ENCODE measurements around the gene ZNF3. TPM values are rescaled to one million over a fixed set of nuclear protein-coding genes. Genes with fewer than 3 reads are reported as not detected.
A peak's percentile ranks its signal among the peaks of the same experiment; 100 is the strongest.

ZNF3 gene
- total and polyA plus RNA-seq, 9 of the 15 experiments (the other 6 are each of a cell fraction or from before 2014, with no cell fraction given) = 30.0 to 64.9 (median 51.5) TPM

DNA sequence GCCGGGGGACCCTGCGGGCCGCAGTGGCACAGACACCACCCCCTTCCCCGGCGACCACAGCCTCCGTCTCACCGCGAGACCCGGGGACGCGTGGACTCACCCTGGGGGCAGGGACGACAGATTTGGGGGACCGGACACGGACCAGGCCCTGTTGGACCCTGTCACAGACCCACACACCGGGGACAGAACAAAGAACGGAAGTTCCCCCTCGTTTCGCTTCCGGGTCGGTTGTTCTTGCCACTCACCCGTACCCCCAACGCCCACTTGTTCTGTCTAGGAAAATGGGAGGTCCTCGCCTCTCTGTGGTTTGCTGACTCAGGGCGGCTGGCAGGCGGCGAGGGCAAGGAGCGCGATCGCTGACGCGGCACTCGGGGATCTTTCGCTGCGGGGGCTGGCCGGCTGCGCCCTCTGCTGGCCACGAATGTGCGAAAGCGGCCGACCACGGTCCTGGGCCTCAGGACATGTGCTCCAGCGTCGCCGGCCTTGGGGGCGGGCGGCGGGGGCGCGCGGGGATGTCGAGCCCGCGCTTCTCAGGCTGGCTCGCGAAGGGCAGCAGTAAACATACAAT lies at the start of gene ZNF3 (continued):
- TF ChIP-seq GMEB1 (CRISPR knock-in tag; IDR thresholded peaks at IDR 0.05) = peak; percentile 69
- peak; percentile 100 for TF ChIP-seq C11orf30 (IDR thresholded peaks at IDR 0.05; ENCODE audit: low read depth)
- peak; percentile 96 for TF ChIP-seq CREM (IDR thresholded peaks at IDR 0.05; ENCODE audit: low read depth)
- no peak for TF ChIP-seq ATF2 (CRISPR knock-in tag; IDR thresholded peaks at IDR 0.05)
- peak; percentile 78 to 81; a peak in 3 of 4 replicates for TF ChIP-seq SIN3A (IDR thresholded peaks at IDR 0.05; ENCODE audit: borderline replicate concordance in 2 of 2, control insufficient read depth in 1 of 2, low read depth in 2 of 2, low read length in 2 of 2)
- TF ChIP-seq, protein P1, sequence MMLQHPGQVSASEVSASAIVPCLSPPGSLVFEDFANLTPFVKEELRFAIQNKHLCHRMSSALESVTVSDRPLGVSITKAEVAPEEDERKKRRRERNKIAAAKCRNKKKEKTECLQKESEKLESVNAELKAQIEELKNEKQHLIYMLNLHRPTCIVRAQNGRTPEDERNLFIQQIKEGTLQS (IDR thresholded peaks at IDR 0.05) = peak; percentile 64
- TF ChIP-seq, protein P1 (CRISPR knock-in tag; conservative IDR thresholded peaks at IDR 0.05) = peak; percentile 95
- peak; percentile 93 for TF ChIP-seq MTA3 (IDR thresholded peaks at IDR 0.05; ENCODE audit: borderline replicate concordance)
- peak; percentile 86 for TF ChIP-seq CBX1 (IDR thresholded peaks at IDR 0.05; ENCODE audit: low read depth)
- no peak for TF ChIP-seq FOXJ2 (tag; IDR thresholded peaks at IDR 0.05)
- peak; percentile 94 for TF ChIP-seq ZC3H4 (CRISPR knock-in tag; IDR thresholded peaks at IDR 0.05; ENCODE audit: borderline replicate concordance)
- peak; percentile 91 for TF ChIP-seq ATF7 (IDR thresholded peaks at IDR 0.05)
- peak; percentile 75 for TF ChIP-seq ZNF384 (IDR thresholded peaks at IDR 0.05; ENCODE audit: low read depth, low read length)
- TF ChIP-seq KLF6 (CRISPR knock-in tag; IDR thresholded peaks at IDR 0.05; ENCODE audit: borderline replicate concordance) = no peak
- TF ChIP-seq RAD21 (CRISPR knock-in tag; conservative IDR thresholded peaks at IDR 0.05 in 1 of 2, IDR thresholded peaks at IDR 0.05 in 1 of 2) = peak; percentile 86 to 91
- TF ChIP-seq ERF (CRISPR knock-in tag; IDR thresholded peaks at IDR 0.05) = peak; percentile 36; the same call in 1 of the 2 replicates
- TF ChIP-seq SNRNP70 (optimal IDR thresholded peaks at IDR 0.05; ENCODE audit: low read depth, low read length) = no peak
- TF ChIP-seq MTA1 (IDR thresholded peaks at IDR 0.05; ENCODE audit: borderline replicate concordance) = peak; percentile 16; the same call in 1 of the 2 replicates
- no peak for TF ChIP-seq ZNF75A (CRISPR knock-in tag; IDR thresholded peaks at IDR 0.05)
- peak; percentile 97 for TF ChIP-seq CXXC5 (CRISPR knock-in tag; IDR thresholded peaks at IDR 0.05)
- TF ChIP-seq MLLT1 (IDR thresholded peaks at IDR 0.05) = peak; percentile 49 to 99; a peak in 3 of 4 replicates
- peak; percentile 54; the same call in 1 of the 2 replicates for TF ChIP-seq ARID1B (IDR thresholded peaks at IDR 0.05)
- TF ChIP-seq YBX1 (IDR thresholded peaks at IDR 0.05) = no peak
- TF ChIP-seq BRD4 (IDR thresholded peaks at IDR 0.05) = no peak; the same call in 1 of the 2 replicates
